Measurements from ENCODE around the gene ZBBX. TPM values are rescaled to one million over a fixed set of nuclear protein-coding genes. Genes with fewer than 3 reads are reported as not detected.

The ZBBX gene
- total RNA-seq, 5 donors from 2014 or later (not counting 1 experiment from before 2014, with no cell fraction given): not detected

DNA sequence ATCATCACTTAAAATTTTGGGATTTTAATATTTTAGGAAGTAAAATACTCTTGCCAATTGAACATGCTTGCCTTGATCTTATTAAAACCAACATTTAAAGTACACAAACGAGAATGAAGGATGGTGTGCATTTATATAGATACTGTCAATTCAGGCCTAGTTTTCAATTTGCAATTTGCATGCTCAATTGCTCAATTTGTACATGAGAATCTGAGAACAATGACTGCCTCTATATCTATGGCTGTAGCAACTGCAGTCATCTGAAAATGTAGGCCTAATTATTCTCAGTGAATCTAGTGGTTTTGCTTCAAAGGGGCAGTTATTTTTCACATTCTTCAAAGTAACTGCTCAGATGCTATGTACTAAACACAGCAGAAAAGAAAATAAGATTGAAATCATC is 18.8 kb downstream of the ZBBX start:
- no peaks in the 10 kb centered on the region for H3K36me3 Mint-ChIP-seq
- no peak overlapping the region for H3K4me3 Mint-ChIP-seq
- Histone ChIP-seq H3K27me3 (replicated peaks in 1 of 2; ENCODE audit: control insufficient read depth in 2 of 2, extremely low read depth in 1 of 2, insufficient read depth in 2 of 2, low read length in 1 of 2) (no peaks in the 10 kb centered on the region), H3K9me3 (no peaks in the 10 kb centered on the region), H3K36me3 (ENCODE audit: control insufficient read depth in 2 of 2, extremely low read depth in 1 of 2, insufficient read depth in 1 of 2, low read length in 1 of 2) (no peaks in the 10 kb centered on the region), H3K27ac (ENCODE audit: low read length) (no peak overlapping the region), H3K4me3 (ENCODE audit: control insufficient read depth in 1 of 2, extremely low read depth in 1 of 2, low read length in 1 of 2) (no peak overlapping the region), H3K4me1 (ENCODE audit: control insufficient read depth in 1 of 2, extremely low read depth in 1 of 2, insufficient read depth in 2 of 2, low read length in 2 of 2) (no peaks in the 10 kb centered on the region)
- ChIA-PET POLR2A (no interaction called here), CTCF (no interaction called here)
- peaks cover 0 to 8% (median 6%) of the 10 kb centered on the region in 3 donors for H3K9me3 Mint-ChIP-seq
- DNase-seq (no peak), ATAC-seq (replicated peaks in 1 of 4) (no peak)
- H3K27me3 Mint-ChIP-seq: peaks cover 0 to 2% of the 10 kb centered on the region in 2 donors
- no CpG with 5 or more reads among the region's 1 CpG for WGBS (ENCODE audit: insufficient coverage)
- H3K4me1 Mint-ChIP-seq: no peaks in the 10 kb centered on the region
- H3K27ac Mint-ChIP-seq: no peak overlapping the region

DNA sequence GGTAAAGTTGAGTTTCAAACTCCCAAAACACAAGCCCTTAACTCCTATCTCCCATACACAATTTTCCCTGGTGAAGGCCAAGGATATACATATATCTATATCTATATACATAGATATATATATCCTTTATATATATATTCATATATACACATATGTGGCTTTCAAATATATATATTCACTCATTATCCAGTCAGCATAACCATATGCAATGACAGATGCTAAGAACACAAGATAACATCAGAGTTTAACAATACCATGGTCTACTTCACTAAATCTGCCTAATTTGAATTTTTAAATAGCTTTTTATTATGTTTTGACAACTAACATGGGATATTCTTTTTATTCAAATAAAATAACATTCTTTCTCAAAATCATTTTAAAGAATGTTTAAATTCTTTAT is 24.7 kb downstream of the ZBBX start:
- peaks cover 0 to 11% of the 10 kb centered on the region in 2 donors for H3K27me3 Mint-ChIP-seq
- Histone ChIP-seq H3K9me3 (no peaks in the 10 kb centered on the region), H3K4me3 (ENCODE audit: control insufficient read depth in 1 of 2, extremely low read depth in 1 of 2, low read length in 1 of 2) (no peak overlapping the region), H3K4me1 (ENCODE audit: control insufficient read depth in 1 of 2, extremely low read depth in 1 of 2, insufficient read depth in 2 of 2, low read length in 2 of 2) (no peaks in the 10 kb centered on the region), H3K27me3 (replicated peaks in 1 of 2; ENCODE audit: control insufficient read depth in 2 of 2, extremely low read depth in 1 of 2, insufficient read depth in 2 of 2, low read length in 1 of 2) (no peaks in the 10 kb centered on the region), H3K27ac (ENCODE audit: low read length) (no peak overlapping the region), H3K36me3 (ENCODE audit: control insufficient read depth in 2 of 2, extremely low read depth in 1 of 2, insufficient read depth in 1 of 2, low read length in 1 of 2) (no peaks in the 10 kb centered on the region)
- no peaks in the 10 kb centered on the region for H3K4me1 Mint-ChIP-seq
- ATAC-seq (replicated peaks in 1 of 4) (no peak), DNase-seq (no peak)
- no peak overlapping the region for H3K4me3 Mint-ChIP-seq
- POLR2A ChIA-PET: no interaction called here
- H3K9me3 Mint-ChIP-seq: peaks cover 0 to 8% (median 6%) of the 10 kb centered on the region in 3 donors
- no peak overlapping the region for H3K27ac Mint-ChIP-seq
- CTCF ChIA-PET: no interaction called here
- no peaks in the 10 kb centered on the region for H3K36me3 Mint-ChIP-seq

DNA sequence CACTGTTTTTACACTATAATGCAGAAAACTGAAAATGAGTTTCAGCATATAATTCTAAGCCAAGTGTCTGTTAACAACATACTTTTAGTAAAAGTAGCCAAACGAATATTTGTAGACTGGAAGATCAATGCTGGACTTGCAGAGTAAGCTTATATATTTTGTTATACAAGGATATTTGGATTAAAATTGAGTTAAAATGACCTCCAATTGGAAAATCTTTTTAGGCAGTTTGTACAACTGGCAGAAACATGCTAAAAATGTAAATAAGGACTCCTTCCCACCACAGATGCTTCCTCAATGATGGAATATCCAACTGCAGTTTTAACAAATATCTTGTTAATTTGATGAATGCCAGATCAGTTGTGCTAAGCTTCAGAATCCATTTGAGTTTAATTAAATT is 25.3 kb downstream of the ZBBX start:
- Histone ChIP-seq H3K4me1 (ENCODE audit: control insufficient read depth in 1 of 2, extremely low read depth in 1 of 2, insufficient read depth in 2 of 2, low read length in 2 of 2) (no peaks in the 10 kb centered on the region), H3K27ac (ENCODE audit: low read length) (no peak overlapping the region), H3K4me3 (ENCODE audit: control insufficient read depth in 1 of 2, extremely low read depth in 1 of 2, low read length in 1 of 2) (no peak overlapping the region), H3K36me3 (ENCODE audit: control insufficient read depth in 2 of 2, extremely low read depth in 1 of 2, insufficient read depth in 1 of 2, low read length in 1 of 2) (no peaks in the 10 kb centered on the region), H3K27me3 (replicated peaks in 1 of 2; ENCODE audit: control insufficient read depth in 2 of 2, extremely low read depth in 1 of 2, insufficient read depth in 2 of 2, low read length in 1 of 2) (no peaks in the 10 kb centered on the region), H3K9me3 (no peaks in the 10 kb centered on the region)
- no peak overlapping the region for H3K27ac Mint-ChIP-seq
- ChIA-PET POLR2A (interaction anchor here in 1 of 2 donors (0.8 kb wide), 1 partner anchor 11 kb away, joined by 3 read pairs; no protein-coding TSS in a partner anchor), CTCF (no interaction called here)
- H3K36me3 Mint-ChIP-seq: no peaks in the 10 kb centered on the region
- peaks cover 0 to 11% of the 10 kb centered on the region in 2 donors for H3K27me3 Mint-ChIP-seq
- no peaks in the 10 kb centered on the region for H3K4me1 Mint-ChIP-seq
- peaks cover 0 to 8% (median 6%) of the 10 kb centered on the region in 3 donors for H3K9me3 Mint-ChIP-seq
- WGBS (ENCODE audit: insufficient coverage): no CpG with 5 or more reads among the region's 1 CpG
- ATAC-seq (replicated peaks in 1 of 4) (no peak), DNase-seq (no peak)
- H3K4me3 Mint-ChIP-seq: no peak overlapping the region

DNA sequence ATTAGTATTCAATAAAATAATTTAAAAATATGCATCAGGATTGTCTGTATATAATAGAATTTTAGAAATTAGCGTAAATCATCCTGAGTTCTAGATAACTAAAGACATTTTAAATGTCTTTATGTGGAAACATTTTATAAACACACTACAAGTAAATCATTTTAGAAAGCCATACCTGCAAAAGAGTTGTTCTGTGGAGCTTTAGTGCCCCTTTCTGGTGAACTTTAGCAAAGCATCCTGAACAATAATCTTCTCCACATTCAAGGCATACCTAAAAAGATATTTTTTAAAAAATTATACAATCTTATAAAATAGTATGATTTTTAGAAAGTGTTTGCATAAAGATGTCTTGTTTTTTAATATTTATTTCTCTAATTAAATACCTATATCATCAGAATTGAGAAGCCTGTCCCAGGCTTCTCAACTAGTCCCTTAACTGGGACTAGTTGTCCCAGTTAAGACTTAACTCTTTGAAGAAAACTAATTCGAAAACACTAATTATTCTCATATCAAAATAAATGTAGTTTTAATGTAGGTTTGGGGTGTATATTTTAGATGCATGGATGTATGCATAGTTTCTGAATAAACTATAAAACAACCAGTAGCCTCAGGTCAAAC is 29.7 kb downstream of the ZBBX start:
- no peak overlapping the region for H3K4me3 ChIP-seq (ENCODE audit: control insufficient read depth in 1 of 2, extremely low read depth in 1 of 2, low read length in 1 of 2)
- H3K36me3 ChIP-seq (ENCODE audit: control insufficient read depth in 2 of 2, extremely low read depth in 1 of 2, insufficient read depth in 1 of 2, low read length in 1 of 2): no peaks in the 10 kb centered on the region
- peaks cover 0 to 11% of the 10 kb centered on the region in 2 donors for H3K27me3 Mint-ChIP-seq
- H3K9me3 Mint-ChIP-seq: no peaks in the 10 kb centered on the region
- no peak for ATAC-seq (replicated peaks in 1 of 4)
- no CpG with 5 or more reads among the region's 2 CpGs for WGBS (ENCODE audit: insufficient coverage)
- H3K36me3 Mint-ChIP-seq: no peaks in the 10 kb centered on the region
- H3K27me3 ChIP-seq (replicated peaks in 1 of 2; ENCODE audit: control insufficient read depth in 2 of 2, extremely low read depth in 1 of 2, insufficient read depth in 2 of 2, low read length in 1 of 2): no peaks in the 10 kb centered on the region
- H3K4me1 ChIP-seq (ENCODE audit: control insufficient read depth in 1 of 2, extremely low read depth in 1 of 2, insufficient read depth in 2 of 2, low read length in 2 of 2): no peaks in the 10 kb centered on the region
- H3K4me1 Mint-ChIP-seq: no peaks in the 10 kb centered on the region
- ChIA-PET POLR2A (no interaction called here), CTCF (no interaction called here)
- no peak overlapping the region for H3K4me3 Mint-ChIP-seq
- no peaks in the 10 kb centered on the region for H3K9me3 ChIP-seq
- DNase-seq: no peak
- H3K27ac ChIP-seq (ENCODE audit: low read length): no peak overlapping the region
- no peak overlapping the region for H3K27ac Mint-ChIP-seq

GRCh38 chr3:167346171-167346570 is 33.9 kb downstream of the ZBBX start:
- Histone ChIP-seq H3K27me3 (replicated peaks in 1 of 2; ENCODE audit: control insufficient read depth in 2 of 2, extremely low read depth in 1 of 2, insufficient read depth in 2 of 2, low read length in 1 of 2) (no peaks in the 10 kb centered on the region), H3K4me3 (ENCODE audit: control insufficient read depth in 1 of 2, extremely low read depth in 1 of 2, low read length in 1 of 2) (no peak overlapping the region), H3K36me3 (ENCODE audit: control insufficient read depth in 2 of 2, extremely low read depth in 1 of 2, insufficient read depth in 1 of 2, low read length in 1 of 2) (no peaks in the 10 kb centered on the region), H3K27ac (ENCODE audit: low read length) (no peak overlapping the region), H3K4me1 (ENCODE audit: control insufficient read depth in 1 of 2, extremely low read depth in 1 of 2, insufficient read depth in 2 of 2, low read length in 2 of 2) (no peaks in the 10 kb centered on the region), H3K9me3 (no peaks in the 10 kb centered on the region)
- H3K4me3 Mint-ChIP-seq: no peak overlapping the region
- no peaks in the 10 kb centered on the region for H3K36me3 Mint-ChIP-seq
- ATAC-seq (replicated peaks in 1 of 4) (no peak), DNase-seq (no peak)
- H3K27me3 Mint-ChIP-seq: peaks cover 0 to 8% of the 10 kb centered on the region in 2 donors
- no CpG with 5 or more reads among the region's 1 CpG for WGBS (ENCODE audit: insufficient coverage)
- no peaks in the 10 kb centered on the region for H3K9me3 Mint-ChIP-seq
- H3K4me1 Mint-ChIP-seq: no peaks in the 10 kb centered on the region
- POLR2A ChIA-PET: no interaction called here
- H3K27ac Mint-ChIP-seq: no peak overlapping the region
- CTCF ChIA-PET: no interaction called here

DNA sequence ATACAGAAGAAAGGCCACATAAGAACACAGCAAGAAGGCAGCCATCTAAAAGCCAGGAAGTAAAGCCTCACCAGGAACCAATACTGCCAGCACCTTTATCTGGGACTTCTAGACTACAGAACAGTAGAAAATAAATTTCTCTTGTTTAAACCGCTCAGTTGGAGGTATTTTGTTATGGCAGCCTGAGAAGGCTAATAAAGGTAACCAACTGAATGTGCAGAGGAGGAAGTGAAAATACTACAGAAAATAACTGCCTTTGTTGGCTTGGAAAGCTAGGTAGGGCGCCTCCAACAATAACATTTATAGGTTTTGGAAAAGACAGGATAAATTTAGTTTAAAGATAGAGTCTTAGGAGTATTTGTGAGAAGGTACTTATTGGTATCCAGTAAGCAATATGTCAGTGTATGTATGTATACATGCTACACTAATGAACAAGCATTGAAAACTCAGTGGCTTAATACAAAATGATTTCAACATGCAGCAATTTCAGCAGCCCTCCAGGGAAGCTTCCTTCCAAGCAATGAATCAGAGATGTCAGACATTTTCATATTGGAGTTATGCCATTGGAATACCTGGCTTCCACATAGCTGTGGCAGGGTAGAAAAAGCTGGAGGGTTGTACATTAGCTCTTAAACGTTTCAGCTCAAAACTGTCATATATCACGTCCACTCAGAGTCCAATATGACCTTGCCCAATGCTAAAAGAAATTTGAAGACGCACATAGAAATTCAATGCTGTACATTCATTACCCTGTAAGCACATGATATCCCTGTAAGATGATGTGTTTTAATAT is 48.9 kb downstream of the ZBBX start:
- H3K4me3 Mint-ChIP-seq: no peak overlapping the region
- H3K4me3 ChIP-seq (ENCODE audit: control insufficient read depth in 1 of 2, extremely low read depth in 1 of 2, low read length in 1 of 2): no peak overlapping the region
- no peak overlapping the region for H3K27ac ChIP-seq (ENCODE audit: low read length)
- POLR2A ChIA-PET: no interaction called here
- no peaks in the 10 kb centered on the region for H3K4me1 Mint-ChIP-seq
- H3K27ac Mint-ChIP-seq: no peak overlapping the region
- no peaks in the 10 kb centered on the region for H3K4me1 ChIP-seq (ENCODE audit: control insufficient read depth in 1 of 2, extremely low read depth in 1 of 2, insufficient read depth in 2 of 2, low read length in 2 of 2)
- WGBS (ENCODE audit: insufficient coverage): no CpG with 5 or more reads among the region's 5 CpGs
- no peaks in the 10 kb centered on the region for H3K9me3 Mint-ChIP-seq
- no peaks in the 10 kb centered on the region for H3K9me3 ChIP-seq
- H3K36me3 Mint-ChIP-seq: no peaks in the 10 kb centered on the region
- H3K36me3 ChIP-seq (ENCODE audit: control insufficient read depth in 2 of 2, extremely low read depth in 1 of 2, insufficient read depth in 1 of 2, low read length in 1 of 2): no peaks in the 10 kb centered on the region
- ATAC-seq (replicated peaks in 1 of 4) (no peak), DNase-seq (no peak)
- H3K27me3 ChIP-seq (replicated peaks in 1 of 2; ENCODE audit: control insufficient read depth in 2 of 2, extremely low read depth in 1 of 2, insufficient read depth in 2 of 2, low read length in 1 of 2): no peaks in the 10 kb centered on the region
- CTCF ChIA-PET: no interaction called here
- H3K27me3 Mint-ChIP-seq: peaks cover 1 to 3% of the 10 kb centered on the region in 2 donors
